Stomach (tissue), 9 donors: ENCODE measurements around the gene NCKAP5. TPM values are rescaled to one million over a fixed set of nuclear protein-coding genes. Genes with fewer than 3 reads are reported as not detected.

Experiments used
- DNase-seq, 2 donors: peaks; one replicate each; pipeline versions ENCODE4 v3.0.0 to v3.0.0-alpha.2; 2013 to 2019
- H3K27ac ChIP-seq, 5 donors: fragments of 200-600 bp in 4 of 5; sonication (generic) in 4 of 5; one replicate each; pipeline ENCODE4 v1.5.1; 2013 to 2019; ENCODE audit warnings: mild to moderate bottlenecking in 1 of 5, moderate library complexity in 1 of 5
- H3K27me3 ChIP-seq, 3 donors: fragments of 200-600 bp; sonication (generic); one replicate each; pipeline ENCODE4 v1.5.1; 2017 to 2019; ENCODE audit warnings: mixed run types in 1 of 3
- H3K36me3 ChIP-seq, 4 donors: fragments of 200-600 bp; sonication (generic); 1 replicate in 3 of 4; 2 replicates in 1 of 4; pipeline ENCODE4 v1.5.1; 2016 to 2019
- H3K4me1 ChIP-seq, 4 donors: fragments of 200-600 bp; sonication (generic); one replicate each; pipeline ENCODE4 v1.5.1; 2016 to 2019
- H3K4me3 ChIP-seq, 4 donors: fragments of 200-600 bp; sonication (generic) in 3 of 4; one replicate each; pipeline ENCODE4 v1.5.1; 2016 to 2019; ENCODE audit warnings: mild to moderate bottlenecking in 1 of 4
- H3K9me3 ChIP-seq, 4 donors: fragments of 200-600 bp; sonication (generic); one replicate each; pipeline ENCODE4 v1.5.1; 2016 to 2019
- CTCF ChIP-seq, 7 experiments: fragments of 450-650 bp in 4 of 7; fragments of 200-600 bp in 3 of 7; sonication (generic) in 3 of 7; IDR thresholded peaks; one replicate each; pipeline ENCODE4 v1.5.1; 2016 to 2019; ENCODE audit warnings: antibody characterized with exemption in 7 of 7, control low read depth in 2 of 7, mild to moderate bottlenecking in 1 of 7
- EP300 ChIP-seq: sonication (generic); formaldehyde crosslinking; IDR thresholded peaks from one replicate; pipeline ENCODE4 v1.6.1; 2017; ENCODE audit warnings: antibody characterized with exemption
- POLR2A ChIP-seq, 4 donors: fragments of 450-650 bp; IDR thresholded peaks; one replicate each; pipeline ENCODE4 v1.6.1; 2016; ENCODE audit warnings: antibody characterized with exemption in 4 of 4, control low read depth in 2 of 4, mild to moderate bottlenecking in 1 of 4, moderate library complexity in 1 of 4
- POLR2AphosphoS5 ChIP-seq, 3 donors: sonication (generic); formaldehyde crosslinking; IDR thresholded peaks; one replicate each; pipeline ENCODE4 v1.6.1; 2016; ENCODE audit warnings: antibody characterized with exemption in 3 of 3
- WGBS, 5 donors: extraction: QIAGEN DNeasy Blood & Tissue Kit in 3 of 5; methylation state at CpG; one replicate each; pipeline versions ENCODE4 v1.1.5 to v1.1.7; 2013 to 2018; 5-methylcytosine and 5-hydroxymethylcytosine counted together
- intact Hi-C: fragments of 100-400 bp; cut with DNase I; formaldehyde crosslinking; loops from one replicate; pipeline ENCODE4 v1.15.1; 2023; ENCODE audit warnings: low total_unique reads
- polyA plus RNA-seq, 3 donors: library from polyadenylated mRNA; stranded (reverse); fragments of 200-250 nt; gene quantifications; one replicate each; pipeline ENCODE4 v1.2.3, GENCODE V29; 2013
- total RNA-seq, 5 donors: library from RNA; depleted of rRNA; stranded (reverse); fragments of >200 nt; gene quantifications; one replicate each; pipeline versions ENCODE4 v1.1.0 to v1.2.3, GENCODE V29; 2014 to 2016
- donor health status: healthy with polysubstance abuse.
- donor health status: Bipolar disorder and iron deficiency.
- donor health status: healthy.

Gene NCKAP5
- total and polyA plus RNA-seq, 8 donors: 0.58 to 8.0 (median 1.6) TPM; not detected in 1

- TF ChIP-seq CTCF (IDR thresholded peaks at IDR 0.05) (no peak), EP300 (no peak), POLR2AphosphoS5 (IDR thresholded peaks at IDR 0.05) (no peak), POLR2A (IDR thresholded peaks at IDR 0.05) (no peak)
- DNase-seq: no peak
- Histone ChIP-seq H3K27me3 (peaks cover 0 to 23% (median 6%) of the 10 kb centered on the region in 3 donors), H3K4me3 (peak overlapping the region in 1 of 4 donors; percentile 66), H3K4me1 (peaks cover 12 to 27% (median 24%) of the 10 kb centered on the region in 4 donors), H3K27ac (peak overlapping the region in 3 of 5 donors; percentile 43 to 54 (median 49)), H3K9me3 (no peaks in the 10 kb centered on the region), H3K36me3 (no peaks in the 10 kb centered on the region)
- intact Hi-C loops: no loop called here
- 29 to 49% (median 40%) methylated on average over 7 of the region's 7 CpGs for WGBS, 5 donors
Measured at GRCh38 chr2:133264989-133265401, 303.3 kb downstream of the NCKAP5 start.

GRCh38 chr2:133262893-133263292 is 305.4 kb downstream of the NCKAP5 start:
- intact Hi-C loops: no loop called here
- 27 to 59% (median 39%) methylated on average over 2 of the region's 2 CpGs for WGBS, 5 donors
- peak in 1 of 7 experiments; percentile 13 for TF ChIP-seq CTCF (IDR thresholded peaks at IDR 0.05)
- TF ChIP-seq POLR2A (IDR thresholded peaks at IDR 0.05): no peak
- Histone ChIP-seq H3K4me3 (no peak overlapping the region), H3K27ac (no peak overlapping the region), H3K36me3 (no peaks in the 10 kb centered on the region), H3K9me3 (no peaks in the 10 kb centered on the region), H3K4me1 (peaks cover 12 to 27% (median 24%) of the 10 kb centered on the region in 4 donors), H3K27me3 (peaks cover 0 to 23% (median 6%) of the 10 kb centered on the region in 3 donors)
- peak in 1 of 2 donors; percentile 15 for DNase-seq

- no peak for TF ChIP-seq CTCF (IDR thresholded peaks at IDR 0.05)
- TF ChIP-seq EP300: no peak
- TF ChIP-seq POLR2A (IDR thresholded peaks at IDR 0.05): no peak
- TF ChIP-seq POLR2AphosphoS5 (IDR thresholded peaks at IDR 0.05): no peak
- Histone ChIP-seq H3K4me1 (no peaks in the 10 kb centered on the region), H3K36me3 (no peaks in the 10 kb centered on the region), H3K27ac (no peak overlapping the region), H3K9me3 (no peaks in the 10 kb centered on the region), H3K27me3 (no peaks in the 10 kb centered on the region), H3K4me3 (no peak overlapping the region)
- no peak for DNase-seq
- WGBS, 5 donors: 42 to 73% (median 62%) methylated on average over 2 of the region's 2 CpGs
- intact Hi-C loops: no loop called here
Measured at GRCh38 chr2:133255360-133255759, 312.9 kb downstream of the NCKAP5 start.

- Histone ChIP-seq H3K27me3 (no peaks in the 10 kb centered on the region), H3K9me3 (no peaks in the 10 kb centered on the region), H3K4me1 (no peaks in the 10 kb centered on the region), H3K27ac (no peak overlapping the region), H3K36me3 (no peaks in the 10 kb centered on the region), H3K4me3 (no peak overlapping the region)
- DNase-seq: no peak
- no peak for TF ChIP-seq EP300
- TF ChIP-seq POLR2AphosphoS5 (IDR thresholded peaks at IDR 0.05): no peak
- no peak for TF ChIP-seq POLR2A (IDR thresholded peaks at IDR 0.05)
- intact Hi-C loops: no loop called here
- 84 to 92% (median 90%) methylated on average over 2 of the region's 2 CpGs for WGBS, 5 donors
Measured at GRCh38 chr2:133253793-133254192, 314.5 kb downstream of the NCKAP5 start.

GRCh38 chr2:133252780-133253355 is 315.4 kb downstream of the NCKAP5 start:
- WGBS, 5 donors: 71 to 83% (median 72%) methylated on average over 5 of the region's 5 CpGs
- no peaks in the 10 kb centered on the region for H3K4me1 ChIP-seq
- no peaks in the 10 kb centered on the region for H3K36me3 ChIP-seq
- intact Hi-C loops: no loop called here
- no peak overlapping the region for H3K27ac ChIP-seq
- H3K9me3 ChIP-seq: no peaks in the 10 kb centered on the region
- no peak for DNase-seq
- H3K4me3 ChIP-seq: no peak overlapping the region
- TF ChIP-seq POLR2A (IDR thresholded peaks at IDR 0.05): no peak
- TF ChIP-seq CTCF (IDR thresholded peaks at IDR 0.05): no peak
- no peak for TF ChIP-seq POLR2AphosphoS5 (IDR thresholded peaks at IDR 0.05)
- TF ChIP-seq EP300: no peak
- H3K27me3 ChIP-seq: no peaks in the 10 kb centered on the region
